Measurements from ENCODE around the gene SHF. TPM values are rescaled to one million over a fixed set of nuclear protein-coding genes. Genes with fewer than 3 reads are reported as not detected.
A peak's percentile ranks its signal among the peaks of the same experiment; 100 is the strongest.
"Not testable (repeated sequence)": the region's sequence is repeated elsewhere in the genome, so short reads cannot be mapped to it uniquely, and the experiment has no call there.

SHF gene, protein sequence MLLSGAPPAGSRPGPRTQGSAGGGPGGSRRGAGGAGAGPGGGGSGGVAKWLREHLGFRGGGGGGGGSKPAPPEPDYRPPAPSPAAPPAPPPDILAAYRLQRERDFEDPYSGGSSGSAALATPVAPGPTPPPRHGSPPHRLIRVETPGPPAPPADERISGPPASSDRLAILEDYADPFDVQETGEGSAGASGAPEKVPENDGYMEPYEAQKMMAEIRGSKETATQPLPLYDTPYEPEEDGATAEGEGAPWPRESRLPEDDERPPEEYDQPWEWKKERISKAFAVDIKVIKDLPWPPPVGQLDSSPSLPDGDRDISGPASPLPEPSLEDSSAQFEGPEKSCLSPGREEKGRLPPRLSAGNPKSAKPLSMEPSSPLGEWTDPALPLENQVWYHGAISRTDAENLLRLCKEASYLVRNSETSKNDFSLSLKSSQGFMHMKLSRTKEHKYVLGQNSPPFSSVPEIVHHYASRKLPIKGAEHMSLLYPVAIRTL
- 1 to 10 TPM; 2.2 to 4.5 TPM for total RNA-seq

GRCh38 chr15:45187894-45188830 is at the start of gene SHF:
Gene SHF, minus strand, starts transcription at chr15:45187966. Its CDS starts 15 bp downstream, at chr15:45187951.
- peak within 1 kb of the TSS; percentile 28 for H3K27ac Mint-ChIP-seq
- peak; percentile 52 for DNase-seq

GRCh38 chr15:45236806-45237205 is 49.0 kb upstream of the SHF start:
- CTCF ChIA-PET: interaction anchor here (1.2 to 2.2 kb wide), 3 partner anchors 9 to 23 kb away, joined by 3 to 5 read pairs (median 3); no protein-coding TSS in a partner anchor
- DNase-seq: not testable (repeated sequence)

More at GRCh38 chr15:45187894-45188830, at the start of gene SHF:
- Mint-ChIP-seq H3K36me3 (no peaks in the 10 kb centered on the region), H3K4me1 (peaks cover 7% of the 10 kb centered on the region), H3K9me3 (ENCODE audit: low read depth) (no peaks in the 10 kb centered on the region), H3K27me3 (peaks cover 21% of the 10 kb centered on the region), H3K4me3 (peak within 1 kb of the TSS; percentile 69)
- ATAC-seq: peak; percentile 72
- CTCF ChIA-PET: interaction anchor here (0.6 to 1.5 kb wide), 4 partner anchors 8 to 17 kb away, joined by 3 to 5 read pairs (median 4); no protein-coding TSS in a partner anchor

GRCh38 chr15:45234562-45235235 is 46.9 kb upstream of the SHF start:
- CTCF ChIA-PET: interaction anchor here (1.6 kb wide), 1 partner anchor 30 kb away, joined by 3 read pairs; no protein-coding TSS in a partner anchor
- no peak for DNase-seq
- no peaks in the 10 kb centered on the region for H3K36me3 Mint-ChIP-seq
- no peak overlapping the region for H3K27ac Mint-ChIP-seq
- peaks cover 3% of the 10 kb centered on the region for H3K27me3 Mint-ChIP-seq
- peaks cover 9% of the 10 kb centered on the region for H3K9me3 Mint-ChIP-seq (ENCODE audit: low read depth)
- H3K4me1 Mint-ChIP-seq: no peaks in the 10 kb centered on the region
- ATAC-seq: no peak
- H3K4me3 Mint-ChIP-seq: no peak overlapping the region

More at GRCh38 chr15:45236806-45237205, 49.0 kb upstream of the SHF start:
- not testable (repeated sequence) for H3K27me3 Mint-ChIP-seq, H3K4me3 Mint-ChIP-seq, H3K4me1 Mint-ChIP-seq, H3K27ac Mint-ChIP-seq, H3K36me3 Mint-ChIP-seq, ATAC-seq
- H3K9me3 Mint-ChIP-seq (ENCODE audit: low read depth): peaks cover 21% of the 10 kb centered on the region

- peaks cover 1% of the 10 kb centered on the region for H3K27me3 Mint-ChIP-seq
- no peaks in the 10 kb centered on the region for H3K4me1 Mint-ChIP-seq
- H3K27ac Mint-ChIP-seq: no peak overlapping the region
- H3K9me3 Mint-ChIP-seq (ENCODE audit: low read depth): peaks cover 5% of the 10 kb centered on the region
- ATAC-seq: no peak
- no peak overlapping the region for H3K4me3 Mint-ChIP-seq
- H3K36me3 Mint-ChIP-seq: no peaks in the 10 kb centered on the region
- no peak for DNase-seq
- CTCF ChIA-PET: no interaction called here
Measured at GRCh38 chr15:45231864-45232562, 44.2 kb upstream of the SHF start.

GRCh38 chr15:45231132-45231531 is 43.4 kb upstream of the SHF start:
- no peaks in the 10 kb centered on the region for H3K36me3 Mint-ChIP-seq
- H3K27me3 Mint-ChIP-seq: no peaks in the 10 kb centered on the region
- ATAC-seq (no peak), DNase-seq (no peak)
- peaks cover 5% of the 10 kb centered on the region for H3K9me3 Mint-ChIP-seq (ENCODE audit: low read depth)
- H3K27ac Mint-ChIP-seq: no peak overlapping the region
- no peak overlapping the region for H3K4me3 Mint-ChIP-seq
- CTCF ChIA-PET: no interaction called here
- no peaks in the 10 kb centered on the region for H3K4me1 Mint-ChIP-seq

- Mint-ChIP-seq H3K27ac (no peak overlapping the region), H3K9me3 (ENCODE audit: low read depth) (peaks cover 5% of the 10 kb centered on the region), H3K4me1 (no peaks in the 10 kb centered on the region), H3K27me3 (no peaks in the 10 kb centered on the region), H3K36me3 (no peaks in the 10 kb centered on the region), H3K4me3 (no peak overlapping the region)
- CTCF ChIA-PET: interaction anchor here (0.9 kb wide), 1 partner anchor 14 kb away, joined by 6 read pairs; no protein-coding TSS in a partner anchor
- DNase-seq (no peak), ATAC-seq (no peak)
Measured at GRCh38 chr15:45230245-45230965, 42.6 kb upstream of the SHF start.

DNA sequence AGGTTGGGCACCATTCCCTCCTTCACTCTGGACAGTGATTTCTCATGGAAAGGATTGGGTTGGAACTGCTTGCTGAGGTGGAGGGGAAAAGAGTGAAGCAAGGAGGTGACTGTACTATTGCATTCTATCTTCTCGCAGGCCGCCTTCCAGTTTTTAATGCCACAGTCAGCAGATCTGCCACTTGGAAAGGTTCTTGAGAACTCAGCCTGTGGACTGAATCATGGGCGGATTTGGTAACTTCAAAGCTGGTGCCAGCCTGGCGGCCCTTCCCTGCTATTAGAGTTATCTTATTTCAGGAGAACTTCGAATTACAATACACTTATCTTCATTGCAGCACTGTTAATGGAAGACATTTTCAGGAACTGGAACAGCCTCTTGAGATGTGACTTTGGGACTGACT is 41.2 kb upstream of the SHF start:
- no peak overlapping the region for H3K27ac Mint-ChIP-seq
- peaks cover 2% of the 10 kb centered on the region for H3K27me3 Mint-ChIP-seq
- no peaks in the 10 kb centered on the region for H3K4me1 Mint-ChIP-seq
- no peaks in the 10 kb centered on the region for H3K36me3 Mint-ChIP-seq
- H3K4me3 Mint-ChIP-seq: no peak overlapping the region
- H3K9me3 Mint-ChIP-seq (ENCODE audit: low read depth): no peaks in the 10 kb centered on the region
- CTCF ChIA-PET: no interaction called here
- ATAC-seq (no peak), DNase-seq (no peak)

DNA sequence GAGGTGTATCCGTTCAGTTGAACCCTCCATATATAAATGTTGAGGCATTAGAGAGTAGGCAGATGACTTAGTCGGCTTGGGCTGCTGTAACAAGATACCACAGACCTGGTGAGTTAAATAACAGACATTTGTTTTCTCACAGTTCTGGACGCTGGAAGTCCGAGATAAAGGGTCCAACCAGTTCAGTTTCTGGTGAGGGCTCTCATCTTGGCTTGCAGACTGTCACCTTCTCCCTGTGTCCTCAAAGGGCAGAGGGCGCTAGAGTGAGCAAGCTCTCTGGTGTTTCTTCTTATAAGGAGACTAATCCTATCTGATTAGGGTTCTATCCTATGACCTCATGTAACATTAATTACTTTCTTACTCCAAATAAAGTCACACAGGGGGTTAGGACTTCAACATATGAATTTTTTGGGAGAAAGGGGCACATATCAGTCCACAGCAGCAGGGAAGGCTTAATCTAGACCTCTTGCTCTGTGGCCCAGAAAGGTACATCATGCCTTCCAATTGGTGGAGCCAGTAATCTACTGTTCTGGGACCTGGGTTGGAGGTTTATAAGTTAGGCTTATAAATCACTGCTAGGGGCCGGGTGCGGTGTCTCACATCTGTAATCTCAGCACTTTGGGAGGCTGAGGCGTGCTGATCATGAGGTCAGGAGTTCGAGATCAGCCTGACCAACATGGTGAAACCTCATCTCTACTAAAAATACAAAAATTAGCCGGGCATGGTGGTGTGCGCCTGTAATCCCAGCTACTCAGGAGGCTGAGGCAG is 37.9 kb upstream of the SHF start:
- H3K27ac Mint-ChIP-seq: no peak overlapping the region
- no peaks in the 10 kb centered on the region for H3K9me3 Mint-ChIP-seq (ENCODE audit: low read depth)

GRCh38 chr15:45224621-45225217 is 37.0 kb upstream of the SHF start:
- ATAC-seq: no peak
- H3K4me3 Mint-ChIP-seq: no peak overlapping the region
- no peak overlapping the region for H3K27ac Mint-ChIP-seq
- H3K9me3 Mint-ChIP-seq (ENCODE audit: low read depth): no peaks in the 10 kb centered on the region
- CTCF ChIA-PET: interaction anchor here (3.0 kb wide), 1 partner anchor 20 kb away, joined by 11 read pairs; no protein-coding TSS in a partner anchor
- peaks cover 22% of the 10 kb centered on the region for H3K27me3 Mint-ChIP-seq
- no peaks in the 10 kb centered on the region for H3K4me1 Mint-ChIP-seq
- no peak for DNase-seq
- no peaks in the 10 kb centered on the region for H3K36me3 Mint-ChIP-seq

More for the DNA sequence above, 37.9 kb upstream of the SHF start:
- no peak for ATAC-seq
- H3K27me3 Mint-ChIP-seq: peaks cover 17% of the 10 kb centered on the region
- H3K4me1 Mint-ChIP-seq: no peaks in the 10 kb centered on the region
- no peak for DNase-seq
- CTCF ChIA-PET: no interaction called here
- H3K36me3 Mint-ChIP-seq: no peaks in the 10 kb centered on the region
- no peak overlapping the region for H3K4me3 Mint-ChIP-seq

- no peak overlapping the region for H3K4me3 Mint-ChIP-seq
- H3K36me3 Mint-ChIP-seq: no peaks in the 10 kb centered on the region
- no peak for ATAC-seq
- H3K27ac Mint-ChIP-seq: no peak overlapping the region
- DNase-seq: no peak
- H3K9me3 Mint-ChIP-seq (ENCODE audit: low read depth): no peaks in the 10 kb centered on the region
- H3K4me1 Mint-ChIP-seq: no peaks in the 10 kb centered on the region
- CTCF ChIA-PET: no interaction called here
- peaks cover 22% of the 10 kb centered on the region for H3K27me3 Mint-ChIP-seq
Measured at GRCh38 chr15:45221967-45222366, 34.2 kb upstream of the SHF start.

DNA sequence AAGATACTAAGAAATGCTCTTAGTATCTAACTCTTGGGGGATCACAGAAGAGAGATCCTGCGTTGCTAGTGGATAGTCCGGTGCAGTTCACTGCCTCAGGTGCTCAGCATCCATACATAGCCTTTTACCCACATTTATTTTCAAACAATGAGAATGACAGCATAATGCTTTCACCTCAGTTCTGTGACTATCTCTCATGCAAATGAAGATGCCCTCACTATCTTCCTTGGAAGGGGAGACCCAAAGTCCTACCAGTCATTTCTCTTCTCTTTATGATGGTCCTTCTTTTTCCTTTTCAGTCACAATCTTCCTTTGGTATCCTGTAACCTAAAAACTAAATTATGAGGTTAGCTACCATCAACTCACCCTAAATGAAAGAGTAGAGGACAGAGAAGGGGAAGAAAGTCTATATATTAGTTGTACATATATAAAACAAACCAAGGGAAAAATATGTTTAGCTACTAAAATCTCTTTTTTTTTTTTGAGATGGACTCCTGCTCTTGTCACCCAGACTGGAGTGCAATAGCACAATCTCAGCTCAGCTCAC is 33.4 kb upstream of the SHF start:
- no peak overlapping the region for H3K4me3 Mint-ChIP-seq
- CTCF ChIA-PET: no interaction called here
- ATAC-seq (no peak), DNase-seq (no peak)
- peaks cover 22% of the 10 kb centered on the region for H3K27me3 Mint-ChIP-seq
- no peak overlapping the region for H3K27ac Mint-ChIP-seq
- no peaks in the 10 kb centered on the region for H3K36me3 Mint-ChIP-seq
- H3K4me1 Mint-ChIP-seq: no peaks in the 10 kb centered on the region
- H3K9me3 Mint-ChIP-seq (ENCODE audit: low read depth): no peaks in the 10 kb centered on the region

Measured in activated CD8-positive, alpha-beta memory T cell treated with anti-CD3 and anti-CD28 coated beads, Interleukin-2, amount 10 ng/mL, durations not matched to agents 7 days and 5 days (primary cell).